Measurements from ENCODE around the gene SIRPA. TPM values are rescaled to one million over a fixed set of nuclear protein-coding genes. Genes with fewer than 3 reads are reported as not detected.

SIRPA gene
- total and polyA plus RNA-seq, 2 experiments from 2014 or later = 16.0 to 18.6 TPM

DNA sequence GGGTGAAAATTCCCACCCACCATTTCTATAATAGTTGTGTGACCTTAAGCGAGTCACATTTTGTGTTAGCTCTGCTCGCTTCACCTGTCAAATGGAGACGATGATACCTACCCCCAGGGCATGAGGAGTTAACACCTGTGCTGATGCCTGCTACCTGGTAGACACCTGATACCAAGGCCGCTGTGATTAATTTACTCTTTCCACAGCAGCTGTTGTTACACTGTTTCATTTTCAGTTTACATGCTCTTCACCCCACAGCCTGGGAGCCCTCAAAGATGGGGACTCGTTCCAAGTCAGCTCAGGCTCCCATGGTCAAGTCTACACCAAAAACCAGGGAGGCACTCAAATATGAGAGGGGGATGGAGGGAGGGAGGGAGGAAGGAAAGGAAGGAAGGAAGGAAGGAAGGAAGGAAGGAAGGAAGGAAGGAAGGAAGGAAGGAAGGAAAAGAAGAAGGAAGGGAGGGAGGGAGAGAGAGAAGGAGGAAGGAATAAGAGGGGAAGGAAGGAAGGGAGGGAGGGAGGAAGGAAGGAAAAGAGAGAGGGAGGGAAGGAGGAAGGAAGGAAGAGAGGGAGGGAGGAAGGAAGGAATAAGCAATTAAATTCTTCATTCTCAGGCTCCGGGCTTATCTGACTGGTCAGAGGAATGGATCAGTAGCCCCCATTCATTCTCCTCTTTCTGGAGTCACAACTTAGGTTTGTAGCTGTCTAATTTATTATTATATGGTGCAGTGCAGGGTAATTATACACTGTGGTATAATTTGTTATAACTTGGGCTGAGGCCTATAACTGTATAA is 57.7 kb downstream of the SIRPA start:
- Histone ChIP-seq H3K27ac (no peak overlapping the region), H4K20me1 (ENCODE audit: insufficient read depth, poor library complexity, severe bottlenecking) (no peaks in the 10 kb centered on the region), H3K4me2 (no peak overlapping the region), H3K4me3 (no peak overlapping the region), H3K4me1 (ENCODE audit: insufficient read depth) (no peaks in the 10 kb centered on the region), H3K79me2 (no peaks in the 10 kb centered on the region), H3K9me2 (replicated peaks; ENCODE audit: insufficient read depth) (no peaks in the 10 kb centered on the region), H2AFZ (no peak overlapping the region), H3K27me3 (peaks cover 3% of the 10 kb centered on the region), H3K36me3 (replicated peaks; ENCODE audit: insufficient read depth, low read depth) (no peaks in the 10 kb centered on the region), H3K9me3 (ENCODE audit: low read depth) (no peaks in the 10 kb centered on the region)
- WGBS (ENCODE audit: low lambda C conversion rate, missing lambda C conversion rate) = 69% methylated on average over 6 of the region's 6 CpGs
- no peak for DNase-seq (ENCODE audit: low spot score)
- TF ChIP-seq EZH2phosphoT487 (IDR thresholded peaks at IDR 0.05; ENCODE audit: low read depth, severe bottlenecking, unreplicated experiment) (no peak), EZH2 (IDR thresholded peaks at IDR 0.05; ENCODE audit: borderline replicate concordance) (no peak), CTCF (IDR thresholded peaks at IDR 0.05; ENCODE audit: poor library complexity) (no peak)

GRCh38 chr20:1953621-1954020 is 58.4 kb downstream of the SIRPA start:
- no peak for DNase-seq (ENCODE audit: low spot score)
- no peaks in the 10 kb centered on the region for H3K79me2 ChIP-seq
- no peak overlapping the region for H3K4me2 ChIP-seq
- H3K4me1 ChIP-seq (ENCODE audit: insufficient read depth) = no peaks in the 10 kb centered on the region
- TF ChIP-seq CTCF (IDR thresholded peaks at IDR 0.05; ENCODE audit: poor library complexity) (no peak), EZH2phosphoT487 (IDR thresholded peaks at IDR 0.05; ENCODE audit: low read depth, severe bottlenecking, unreplicated experiment) (no peak), EZH2 (IDR thresholded peaks at IDR 0.05; ENCODE audit: borderline replicate concordance) (no peak)
- H3K9me2 ChIP-seq (replicated peaks; ENCODE audit: insufficient read depth) = no peaks in the 10 kb centered on the region
- H3K4me3 ChIP-seq = no peak overlapping the region
- H2AFZ ChIP-seq = no peak overlapping the region
- H3K36me3 ChIP-seq (replicated peaks; ENCODE audit: insufficient read depth, low read depth) = no peaks in the 10 kb centered on the region
- H4K20me1 ChIP-seq (ENCODE audit: insufficient read depth, poor library complexity, severe bottlenecking) = no peaks in the 10 kb centered on the region
- H3K9me3 ChIP-seq (ENCODE audit: low read depth) = no peaks in the 10 kb centered on the region
- H3K27ac ChIP-seq = no peak overlapping the region
- 98% methylated on average over 5 of the region's 5 CpGs for WGBS (ENCODE audit: low lambda C conversion rate, missing lambda C conversion rate)
- H3K27me3 ChIP-seq = no peaks in the 10 kb centered on the region

DNA sequence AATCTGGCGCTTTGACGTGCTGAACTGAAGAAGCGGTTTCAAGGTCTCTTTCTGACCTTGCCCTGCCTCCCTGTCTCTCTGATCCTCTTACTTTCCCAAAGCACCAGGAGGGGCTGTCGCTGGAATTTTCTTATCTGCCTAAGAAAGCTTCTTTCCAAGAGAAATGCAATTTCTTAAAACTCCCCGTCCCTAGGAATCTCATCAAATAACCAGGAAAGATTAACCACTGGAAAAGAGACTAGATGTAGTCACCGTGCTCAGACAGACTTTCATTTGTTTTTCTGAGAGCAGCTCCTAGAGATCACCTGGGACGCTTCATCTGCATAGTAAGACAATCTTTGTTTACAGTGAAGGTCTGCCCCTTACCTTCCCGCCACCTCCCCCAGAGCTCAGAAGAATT is 60.0 kb downstream of the SIRPA start:
- H3K27ac ChIP-seq = no peak overlapping the region
- no peak overlapping the region for H2AFZ ChIP-seq
- H3K4me2 ChIP-seq = peak overlapping the region; percentile 21
- TF ChIP-seq EZH2phosphoT487 (IDR thresholded peaks at IDR 0.05; ENCODE audit: low read depth, severe bottlenecking, unreplicated experiment) = no peak
- TF ChIP-seq EZH2 (IDR thresholded peaks at IDR 0.05; ENCODE audit: borderline replicate concordance) = no peak
- no peak for TF ChIP-seq CTCF (IDR thresholded peaks at IDR 0.05; ENCODE audit: poor library complexity)
- no peaks in the 10 kb centered on the region for H3K36me3 ChIP-seq (replicated peaks; ENCODE audit: insufficient read depth, low read depth)
- no peaks in the 10 kb centered on the region for H3K9me2 ChIP-seq (replicated peaks; ENCODE audit: insufficient read depth)
- H3K9me3 ChIP-seq (ENCODE audit: low read depth) = no peaks in the 10 kb centered on the region
- no peaks in the 10 kb centered on the region for H3K4me1 ChIP-seq (ENCODE audit: insufficient read depth)
- WGBS (ENCODE audit: low lambda C conversion rate, missing lambda C conversion rate) = 27% methylated on average over 8 of the region's 8 CpGs
- no peaks in the 10 kb centered on the region for H3K27me3 ChIP-seq
- H3K4me3 ChIP-seq = no peak overlapping the region
- H3K79me2 ChIP-seq = no peaks in the 10 kb centered on the region
- no peak for DNase-seq (ENCODE audit: low spot score)
- H4K20me1 ChIP-seq (ENCODE audit: insufficient read depth, poor library complexity, severe bottlenecking) = no peaks in the 10 kb centered on the region
